ENCODE data around the gene SLC4A1.

SLC4A1 gene

GRCh38 chr17:44284024-44284400 is 16.1 kb upstream of the SLC4A1 start:
- DNase-seq (ENCODE audit: low read depth), result no peak
- TF ChIP-seq CTCF (conservative IDR thresholded peaks at IDR 0.05; ENCODE audit: low read length), result no peak

GRCh38 chr17:44283344-44284023 is 15.5 kb upstream of the SLC4A1 start:
- H3K4me3 ChIP-seq (ENCODE audit: low read length), result no peak overlapping the region
- no peak for TF ChIP-seq CTCF (conservative IDR thresholded peaks at IDR 0.05; ENCODE audit: low read length)
- DNase-seq (ENCODE audit: low read depth), result no peak

More at GRCh38 chr17:44284024-44284400, 16.1 kb upstream of the SLC4A1 start:
- no peak overlapping the region for H3K4me3 ChIP-seq (ENCODE audit: low read length)

GRCh38 chr17:44282264-44282663 is 14.3 kb upstream of the SLC4A1 start:
- DNase-seq (ENCODE audit: low read depth), result no peak
- no peak for TF ChIP-seq CTCF (conservative IDR thresholded peaks at IDR 0.05; ENCODE audit: low read length)
- H3K4me3 ChIP-seq (ENCODE audit: low read length), result no peak overlapping the region

GRCh38 chr17:44281570-44281969 is 13.6 kb upstream of the SLC4A1 start:
- no peak for DNase-seq (ENCODE audit: low read depth)
- no peak overlapping the region for H3K4me3 ChIP-seq (ENCODE audit: low read length)
- no peak for TF ChIP-seq CTCF (conservative IDR thresholded peaks at IDR 0.05; ENCODE audit: low read length)

GRCh38 chr17:44280392-44280937 is 12.5 kb upstream of the SLC4A1 start:
- no peak overlapping the region for H3K4me3 ChIP-seq (ENCODE audit: low read length)
- no peak for TF ChIP-seq CTCF (conservative IDR thresholded peaks at IDR 0.05; ENCODE audit: low read length)
- no peak for DNase-seq (ENCODE audit: low read depth)

GRCh38 chr17:44279666-44280391 is 11.9 kb upstream of the SLC4A1 start:
- peak; percentile 84 for DNase-seq (ENCODE audit: low read depth)
- TF ChIP-seq CTCF (conservative IDR thresholded peaks at IDR 0.05; ENCODE audit: low read length), result no peak
- H3K4me3 ChIP-seq (ENCODE audit: low read length), result no peak overlapping the region

- TF ChIP-seq CTCF (conservative IDR thresholded peaks at IDR 0.05; ENCODE audit: low read length), result no peak
- no peak for DNase-seq (ENCODE audit: low read depth)
- no peak overlapping the region for H3K4me3 ChIP-seq (ENCODE audit: low read length)
Observed at GRCh38 chr17:44279346-44279665, 11.4 kb upstream of the SLC4A1 start.

Measured in AG10803 (cell line).